Measurements from ENCODE around the gene GZMM.
"Not testable (repeated sequence)": the region's sequence is repeated elsewhere in the genome, so short reads cannot be mapped to it uniquely, and the experiment has no call there.

Gene GZMM

DNA sequence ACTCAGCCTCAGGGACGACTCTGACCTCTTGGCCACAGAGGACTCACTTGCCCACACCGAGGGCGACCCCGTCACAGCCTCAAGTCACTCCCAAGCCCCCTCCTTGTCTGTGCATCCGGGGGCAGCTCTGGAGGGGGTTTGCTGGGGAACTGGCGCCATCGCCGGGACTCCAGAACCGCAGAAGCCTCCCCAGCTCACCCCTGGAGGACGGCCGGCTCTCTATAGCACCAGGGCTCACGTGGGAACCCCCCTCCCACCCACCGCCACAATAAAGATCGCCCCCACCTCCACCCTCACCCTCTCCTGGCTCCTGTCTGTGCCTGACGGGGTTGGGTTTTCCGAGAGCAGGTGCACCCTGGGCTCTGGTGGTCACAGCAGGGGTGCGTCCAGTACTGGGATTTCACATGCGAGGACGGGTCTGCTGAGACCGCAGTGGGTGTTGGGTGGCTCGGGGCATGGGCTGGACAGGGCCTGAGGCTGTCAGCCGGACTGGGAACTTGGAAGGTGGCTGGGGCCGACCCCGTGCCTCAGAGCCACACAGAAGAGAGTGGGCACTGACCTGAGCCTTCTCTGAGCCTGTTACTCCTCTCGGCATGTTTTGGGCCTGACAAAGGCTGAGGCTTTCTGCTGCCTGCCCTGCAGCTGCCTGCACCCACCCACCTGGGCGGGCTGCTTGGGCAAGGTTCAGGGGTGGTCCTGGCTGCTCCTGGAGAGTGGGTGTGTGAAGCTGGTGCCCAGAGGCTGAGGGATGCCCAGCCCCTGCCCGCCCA, 39.5 kb downstream of the GZMM start:
- no peak for DNase-seq (ENCODE audit: low read depth)

DNA sequence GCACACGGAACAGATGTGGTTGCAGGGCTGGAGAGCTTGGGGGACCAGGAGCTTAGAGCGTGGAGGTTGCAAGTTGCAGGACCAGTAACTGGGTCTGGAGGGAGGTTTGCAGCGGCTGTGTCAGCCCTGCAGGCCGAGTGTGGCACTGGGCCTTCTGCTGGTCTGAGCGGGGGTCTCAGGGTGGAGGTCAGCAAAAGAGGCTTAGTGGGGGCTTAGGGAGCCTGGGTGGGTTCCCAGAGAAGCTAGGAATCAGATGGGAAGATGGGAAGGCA, 40.1 kb downstream of the GZMM start:
- DNase-seq (ENCODE audit: low read depth) = no peak

DNA sequence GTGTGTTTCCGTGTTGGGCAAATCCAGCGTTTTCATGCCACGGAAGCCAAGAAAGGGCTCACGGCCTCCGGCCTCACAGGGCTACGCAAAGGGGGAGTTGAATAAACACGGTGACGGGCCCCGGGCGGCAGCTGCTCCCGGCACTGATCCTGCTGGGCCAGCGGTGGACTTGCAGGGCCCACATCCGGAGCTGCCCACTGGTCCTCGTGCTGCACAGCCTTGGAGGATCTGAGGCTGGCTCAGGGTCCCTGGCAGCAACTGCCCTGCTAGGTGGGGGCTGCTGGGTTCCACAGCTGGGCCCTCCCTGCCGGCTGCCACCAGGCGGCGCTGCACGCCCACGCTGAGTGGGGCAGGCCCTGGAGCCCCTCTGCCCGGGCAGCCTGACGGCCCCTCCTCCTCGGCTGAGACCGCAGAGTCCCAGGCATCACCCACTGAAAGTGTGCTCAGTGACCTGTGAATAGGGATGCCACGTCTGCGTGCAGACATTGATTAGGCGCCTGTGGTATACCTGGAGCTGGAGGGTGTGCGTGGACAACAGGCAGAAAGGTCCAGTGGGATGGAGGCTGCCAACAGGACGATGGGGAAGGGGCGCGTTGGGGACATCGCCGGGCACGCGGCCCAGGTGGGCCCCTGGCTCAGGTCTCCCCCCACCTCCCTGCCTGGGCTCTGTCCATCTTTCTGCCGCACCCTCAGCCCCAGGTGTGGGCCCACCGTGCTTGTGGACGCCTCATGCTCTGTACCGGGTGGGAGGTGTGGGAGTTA, 40.6 kb downstream of the GZMM start:
- no peak for DNase-seq (ENCODE audit: low read depth)

DNA sequence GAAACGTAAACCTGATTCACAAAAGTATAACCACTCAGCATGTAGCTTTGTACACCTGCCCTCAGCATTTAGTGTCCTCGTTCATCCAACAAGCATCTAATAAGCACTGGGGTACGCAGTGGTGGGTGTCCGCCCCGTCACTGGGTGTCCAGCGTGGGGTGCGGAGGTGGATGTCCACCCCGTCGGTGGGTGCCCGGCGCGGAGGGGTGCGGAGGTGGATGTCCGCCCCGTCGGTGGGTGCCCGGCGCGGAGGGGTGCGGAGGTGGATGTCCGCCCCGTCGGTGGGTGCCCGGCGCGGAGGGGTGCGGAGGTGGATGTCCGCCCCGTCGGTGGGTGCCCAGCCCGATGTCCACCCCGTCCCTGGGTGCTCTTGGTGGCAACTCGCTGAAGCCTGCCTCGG, 41.3 kb downstream of the GZMM start:
- not testable (repeated sequence) for DNase-seq (ENCODE audit: low read depth)

DNA sequence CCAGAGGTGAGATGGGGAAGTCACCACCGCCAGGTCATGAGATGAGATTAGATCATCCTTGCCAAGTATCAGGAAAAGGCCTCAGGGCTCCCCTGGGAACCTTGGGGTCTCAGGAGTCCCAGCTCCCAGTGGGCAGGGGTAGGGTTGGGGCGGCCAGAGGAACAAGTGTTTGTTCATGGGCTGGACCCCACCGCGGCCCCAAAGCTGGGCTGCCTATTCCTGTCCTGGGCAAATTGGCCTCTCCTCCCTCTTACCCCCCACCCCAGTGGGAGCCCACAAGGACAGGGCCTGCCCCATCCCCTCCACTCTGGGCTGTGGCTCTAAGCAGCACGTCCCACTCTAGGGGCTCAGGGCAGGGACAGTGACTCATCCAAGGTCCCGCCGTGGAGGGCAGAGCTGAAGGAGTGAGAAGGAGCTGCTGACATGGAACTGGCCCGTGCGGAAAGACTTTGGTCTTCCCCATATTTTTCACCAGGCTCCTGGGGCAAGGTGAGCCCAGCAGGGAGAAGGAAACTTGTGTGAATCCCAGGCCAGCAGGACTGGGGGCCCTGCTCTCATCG, 41.8 kb downstream of the GZMM start:
- DNase-seq (ENCODE audit: low read depth) = no peak

DNA sequence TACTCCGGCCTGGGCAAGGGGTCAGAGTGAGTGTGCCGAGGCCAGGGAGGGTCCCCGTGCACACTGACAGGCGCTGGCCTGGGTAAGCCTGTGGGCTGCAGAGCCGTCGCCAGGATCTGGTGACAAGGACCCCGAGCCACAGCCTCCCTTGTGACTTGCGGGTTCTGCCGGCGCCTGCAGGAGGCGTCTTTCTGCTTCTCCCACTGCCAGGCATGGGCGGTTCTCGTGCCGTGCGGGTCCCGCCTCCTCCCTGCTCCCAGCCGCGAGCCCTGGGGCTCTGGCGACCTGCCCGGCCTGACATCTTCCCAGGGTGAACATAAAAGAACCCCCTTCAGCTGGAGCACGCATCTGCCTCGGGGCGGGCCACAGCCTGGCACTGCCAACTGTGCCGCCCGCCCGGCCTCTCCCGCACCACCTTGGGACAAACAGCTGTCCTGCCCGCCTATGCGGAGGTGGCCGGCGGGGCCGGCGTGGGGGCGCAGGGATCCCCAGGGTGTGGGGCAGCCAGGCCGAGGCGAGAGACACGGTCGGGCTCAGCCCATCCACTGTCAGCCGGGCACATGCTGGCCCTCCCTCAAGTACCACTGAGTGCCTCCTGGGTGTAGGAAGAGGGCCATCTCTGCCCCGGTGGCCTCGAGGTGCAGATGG, 44.4 kb downstream of the GZMM start:
- no peak for DNase-seq (ENCODE audit: low read depth)

DNA sequence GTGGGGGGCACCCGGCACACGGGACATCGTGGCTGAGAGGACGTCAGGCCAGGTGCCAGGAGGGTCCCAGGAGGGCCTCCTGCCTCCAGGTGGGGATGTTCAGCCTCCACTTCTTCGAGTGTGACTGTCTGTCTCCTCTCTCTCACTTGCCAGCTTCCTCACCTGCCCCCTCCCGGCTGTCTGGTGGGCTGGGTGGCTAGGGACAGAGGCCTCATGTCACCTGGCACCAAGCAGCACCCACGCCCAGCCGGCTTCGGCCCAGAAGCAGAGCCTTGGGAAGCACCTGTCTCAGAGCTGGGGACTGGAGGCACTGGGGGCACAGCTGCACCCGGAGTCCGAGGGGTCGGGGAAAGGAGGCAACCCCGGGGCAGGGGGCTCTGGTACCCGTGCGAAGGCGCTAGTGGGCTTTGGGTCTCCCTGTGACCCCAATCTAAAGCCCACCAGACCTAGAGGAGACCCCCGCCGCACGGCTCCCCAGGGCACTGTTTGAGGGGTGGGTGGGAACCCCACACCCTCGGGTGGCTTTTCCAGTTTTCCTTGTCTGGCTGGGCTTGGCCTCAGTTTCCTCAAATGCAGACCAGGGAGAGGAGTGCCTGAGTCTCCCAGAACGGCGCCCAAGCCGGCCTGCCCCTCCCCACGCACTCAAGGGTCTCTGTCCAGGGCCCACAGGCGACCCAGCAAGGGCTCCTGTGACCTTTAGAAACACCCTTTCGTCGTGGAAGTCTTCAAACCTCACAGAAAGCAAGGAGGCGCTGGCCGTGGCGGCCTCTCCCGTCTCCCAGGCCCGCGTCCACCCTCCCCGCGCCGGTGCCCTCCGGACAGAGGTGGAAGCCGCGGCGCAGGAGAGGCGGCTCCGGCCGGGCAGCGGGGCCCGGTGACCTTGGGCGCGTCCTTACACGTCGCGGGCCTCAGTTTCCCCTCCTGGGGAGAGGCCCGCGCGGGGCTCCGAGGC, 45.2 kb downstream of the GZMM start:
- DNase-seq (ENCODE audit: low read depth) = no peak

DNA sequence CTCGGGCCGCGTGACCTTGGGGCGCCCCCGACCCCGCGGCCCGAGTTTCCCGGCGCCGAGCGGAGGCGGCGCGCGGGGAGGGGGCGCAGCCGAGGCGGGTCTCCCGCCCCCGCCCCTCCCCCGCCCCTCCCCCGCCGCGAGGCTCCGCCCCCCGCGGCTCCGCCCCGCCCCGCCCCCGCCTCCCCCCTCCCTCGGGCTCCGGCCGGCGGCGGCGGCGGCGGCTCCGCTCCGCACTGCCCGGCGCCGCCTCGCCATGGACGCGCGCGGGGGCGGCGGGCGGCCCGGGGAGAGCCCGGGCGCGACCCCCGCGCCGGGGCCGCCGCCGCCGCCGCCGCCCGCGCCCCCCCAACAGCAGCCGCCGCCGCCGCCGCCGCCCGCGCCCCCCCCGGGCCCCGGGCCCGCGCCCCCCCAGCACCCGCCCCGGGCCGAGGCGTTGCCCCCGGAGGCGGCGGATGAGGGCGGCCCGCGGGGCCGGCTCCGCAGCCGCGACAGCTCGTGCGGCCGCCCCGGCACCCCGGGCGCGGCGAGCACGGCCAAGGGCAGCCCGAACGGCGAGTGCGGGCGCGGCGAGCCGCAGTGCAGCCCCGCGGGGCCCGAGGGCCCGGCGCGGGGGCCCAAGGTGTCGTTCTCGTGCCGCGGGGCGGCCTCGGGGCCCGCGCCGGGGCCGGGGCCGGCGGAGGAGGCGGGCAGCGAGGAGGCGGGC, 46.0 kb downstream of the GZMM start, which contains the start of gene HCN2:
Gene HCN2 (plus strand): TSS at position 189 of the 703 bp plus-strand sequence. CDS start 65 bp downstream, at position 254.
- DNase-seq (ENCODE audit: low read depth) = no peak

DNA sequence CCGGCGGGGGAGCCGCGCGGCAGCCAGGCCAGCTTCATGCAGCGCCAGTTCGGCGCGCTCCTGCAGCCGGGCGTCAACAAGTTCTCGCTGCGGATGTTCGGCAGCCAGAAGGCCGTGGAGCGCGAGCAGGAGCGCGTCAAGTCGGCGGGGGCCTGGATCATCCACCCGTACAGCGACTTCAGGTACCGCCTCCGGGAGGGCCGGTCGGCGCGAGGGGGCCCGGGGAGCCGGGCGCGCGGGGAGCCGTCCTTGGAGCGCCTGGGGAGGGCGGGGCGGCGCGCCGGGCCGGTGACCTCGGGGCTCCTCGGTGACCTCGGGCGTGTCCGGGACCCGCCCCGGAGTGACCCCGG, 46.5 kb downstream of the GZMM start:
- DNase-seq (ENCODE audit: low read depth) = no peak

DNA sequence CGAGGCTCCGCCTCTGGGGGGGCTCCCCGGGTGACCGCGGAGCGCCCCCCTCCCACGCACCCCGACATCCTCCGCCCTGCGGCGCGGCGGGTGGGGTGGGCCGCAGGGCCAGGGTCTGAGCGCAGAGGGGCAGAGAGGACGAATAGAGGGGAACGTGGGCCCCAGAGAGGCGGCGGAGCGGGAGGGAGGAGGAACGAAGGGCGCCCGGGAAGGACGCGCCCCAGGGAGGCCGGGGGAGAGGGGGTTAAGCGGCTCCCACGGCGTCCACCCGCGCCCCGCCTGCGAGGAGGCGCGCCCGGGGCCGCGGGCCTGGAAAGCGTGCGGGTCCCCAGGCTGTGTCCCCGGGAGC, 46.9 kb downstream of the GZMM start:
- DNase-seq (ENCODE audit: low read depth) = no peak

DNA sequence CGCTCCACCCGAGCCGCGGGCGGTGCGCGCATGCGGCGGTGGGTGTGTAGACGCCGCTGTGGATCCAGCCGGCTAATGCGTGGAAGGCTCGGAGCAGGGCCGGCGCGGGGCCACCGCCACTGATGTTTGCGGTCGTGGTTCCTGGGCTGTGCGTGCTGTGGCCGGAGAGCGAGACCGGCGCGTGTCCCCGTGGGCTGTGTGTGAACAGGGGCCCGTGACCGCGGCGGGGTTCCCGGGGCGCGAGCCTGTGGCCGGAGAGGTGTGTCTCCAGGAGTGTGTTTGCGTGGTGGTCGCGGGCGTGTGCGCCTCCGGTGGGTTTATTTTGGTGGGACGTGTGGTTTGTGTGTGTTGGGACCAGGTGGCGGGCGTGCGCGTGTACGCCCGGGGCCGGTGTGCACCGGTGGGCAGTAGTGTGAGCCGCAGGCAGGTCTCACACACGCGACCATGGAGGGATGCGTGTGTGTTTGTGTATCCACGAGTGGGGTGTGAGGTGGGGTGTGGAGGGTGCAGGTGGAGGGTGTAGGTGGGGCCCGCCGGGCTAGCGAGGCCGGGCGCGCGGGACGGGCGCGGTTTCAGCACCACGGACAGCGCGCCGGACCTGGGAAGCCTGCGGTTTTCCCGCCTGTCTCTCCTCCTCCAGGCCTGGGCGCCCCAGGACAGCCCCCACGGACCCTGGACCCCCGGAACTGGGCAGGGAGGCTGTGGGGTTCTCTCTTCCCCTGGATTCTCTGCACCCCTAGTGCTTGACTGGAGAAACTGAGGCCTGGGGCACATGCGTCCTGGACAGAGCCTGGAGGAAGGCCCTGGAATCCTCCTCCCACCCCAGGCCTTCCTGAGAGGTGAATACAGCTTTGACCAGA, 47.5 kb downstream of the GZMM start:
- DNase-seq (ENCODE audit: low read depth) = no peak

DNA sequence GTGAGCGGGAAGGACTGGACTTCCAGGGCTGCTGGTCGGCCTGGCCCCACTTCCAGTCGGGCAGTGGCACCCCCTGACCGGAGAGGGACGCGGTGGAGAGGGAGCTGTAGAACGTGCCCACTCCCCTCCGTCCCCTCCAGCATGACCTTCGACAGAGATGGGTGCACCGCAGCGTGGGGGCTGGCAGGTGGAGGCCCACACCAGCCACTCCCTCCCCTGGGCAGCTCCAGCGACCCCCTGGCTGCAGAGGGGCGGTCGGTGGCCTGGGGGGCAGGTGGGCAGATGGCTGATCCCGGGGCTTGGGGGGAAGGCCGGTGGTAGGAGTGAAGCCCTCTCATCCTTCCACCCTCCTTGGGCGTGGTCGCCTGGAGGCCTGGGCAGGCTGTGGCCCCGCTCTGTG, 48.2 kb downstream of the GZMM start:
- DNase-seq (ENCODE audit: low read depth) = no peak

DNA sequence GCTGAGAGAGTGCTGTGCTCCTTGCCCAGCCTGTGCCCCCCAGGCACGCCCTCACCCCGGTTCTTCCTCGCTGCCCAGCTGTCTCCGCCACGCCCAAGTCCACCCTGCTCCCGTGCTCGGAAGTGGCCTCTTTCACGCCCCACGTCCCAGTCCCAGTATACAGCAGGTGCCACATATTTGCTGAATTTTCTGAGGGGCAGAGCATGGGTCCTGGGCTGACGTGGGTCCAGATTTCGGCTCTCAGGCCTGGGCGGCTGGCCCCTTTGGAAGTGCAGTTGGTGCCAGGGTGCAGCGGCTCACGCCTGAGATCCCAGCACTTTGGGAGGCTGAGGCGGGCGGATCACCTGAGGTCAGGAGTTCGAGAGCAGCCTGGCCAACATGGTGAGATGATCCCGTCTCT, 49.2 kb downstream of the GZMM start:
- no peak for DNase-seq (ENCODE audit: low read depth)

DNA sequence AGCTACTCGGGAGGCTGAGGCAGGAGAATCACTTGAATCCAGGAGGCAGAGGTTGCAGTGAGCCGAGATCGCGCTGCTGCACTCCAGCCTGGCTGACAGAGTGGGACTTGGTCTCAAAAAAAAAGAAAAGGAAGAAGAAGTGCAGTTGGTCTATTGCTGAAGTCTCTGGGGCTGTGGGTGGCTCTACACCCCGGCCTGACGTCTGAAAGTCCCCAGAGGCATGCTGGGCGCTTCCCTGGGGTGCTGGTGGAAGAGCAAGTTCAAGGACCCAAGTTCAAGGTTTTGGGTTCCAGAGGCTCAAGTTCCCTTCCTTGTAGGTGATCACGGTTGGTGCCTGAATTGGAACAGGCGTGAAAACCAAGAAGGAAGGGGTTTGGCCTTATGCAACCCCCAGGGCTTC, 49.7 kb downstream of the GZMM start:
- DNase-seq (ENCODE audit: low read depth) = no peak

DNA sequence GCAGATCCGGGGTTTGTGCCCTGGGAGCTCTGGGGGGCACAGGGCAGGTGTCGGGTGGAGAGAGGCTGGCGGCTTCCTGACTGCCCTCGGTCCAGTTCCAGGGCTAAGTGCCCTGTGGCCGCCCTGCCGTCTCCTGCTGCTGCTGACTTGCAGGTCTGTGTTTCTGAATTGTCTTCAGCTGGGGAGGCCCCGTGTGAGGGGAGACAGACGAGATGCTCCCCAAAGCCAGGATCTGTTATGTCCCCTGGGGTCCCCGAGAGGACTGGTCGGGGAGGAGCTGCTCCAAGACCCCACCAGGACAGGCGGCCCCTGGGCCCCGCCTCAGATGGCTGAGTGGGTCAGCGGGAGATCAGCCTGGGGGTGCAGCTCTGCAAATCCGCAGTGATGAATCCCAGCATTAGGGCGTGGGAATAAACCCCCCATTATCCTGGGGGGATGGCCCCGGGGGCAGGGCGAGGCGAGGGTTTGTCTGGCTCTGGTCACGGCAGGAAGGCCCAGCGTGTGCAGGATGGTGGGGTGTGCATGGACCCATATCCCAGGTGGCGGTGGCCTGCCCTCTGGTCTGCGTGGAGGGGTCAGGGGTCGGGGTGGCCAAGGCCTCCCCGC, 50.5 kb downstream of the GZMM start:
- DNase-seq (ENCODE audit: low read depth) = no peak

DNA sequence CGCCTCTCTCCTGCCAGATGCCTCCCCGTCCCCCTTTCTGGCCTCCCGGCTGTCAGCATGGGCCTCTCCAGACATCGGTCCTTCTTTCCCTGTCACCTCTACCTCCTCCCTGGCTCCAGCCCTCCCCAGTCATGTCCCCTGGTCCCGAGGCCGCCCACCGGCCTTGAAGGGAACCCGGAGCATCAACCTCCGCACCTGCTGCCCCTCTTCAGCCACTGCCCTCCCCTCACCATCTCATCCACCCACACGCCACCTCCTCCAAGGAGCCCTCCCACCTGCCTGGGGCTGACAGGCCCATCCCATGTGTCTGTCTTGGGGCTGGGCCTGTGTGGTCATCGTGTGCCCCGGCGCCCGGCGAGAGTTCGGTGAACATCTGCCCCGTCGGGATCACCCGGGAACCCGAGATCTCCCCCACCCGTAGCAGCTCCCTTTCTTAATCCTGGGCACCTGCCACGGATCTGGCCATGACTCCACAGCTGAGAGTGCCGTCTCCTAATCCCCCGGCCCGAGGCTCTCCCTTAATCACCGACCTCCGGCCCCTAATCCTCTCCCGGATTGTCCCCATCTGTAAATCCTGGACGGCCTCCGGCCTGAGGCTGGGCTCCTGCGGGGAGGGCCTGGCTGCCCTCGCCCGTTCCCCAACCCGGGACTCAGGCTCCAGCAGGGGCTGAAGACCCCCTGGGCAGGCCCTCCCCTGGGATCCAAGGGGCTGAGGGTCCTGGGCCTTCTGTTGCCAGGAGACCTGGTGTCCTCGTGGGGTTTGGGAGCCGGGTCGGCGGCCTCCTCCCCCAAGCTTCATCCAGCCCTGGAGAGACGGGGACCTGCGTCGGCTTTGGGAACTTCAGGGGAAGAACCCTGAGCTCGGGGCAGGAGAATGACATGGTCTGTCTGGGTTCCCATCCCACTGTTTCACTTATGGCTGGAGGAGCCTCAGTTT, 51.7 kb downstream of the GZMM start:
- DNase-seq (ENCODE audit: low read depth) = no peak

DNA sequence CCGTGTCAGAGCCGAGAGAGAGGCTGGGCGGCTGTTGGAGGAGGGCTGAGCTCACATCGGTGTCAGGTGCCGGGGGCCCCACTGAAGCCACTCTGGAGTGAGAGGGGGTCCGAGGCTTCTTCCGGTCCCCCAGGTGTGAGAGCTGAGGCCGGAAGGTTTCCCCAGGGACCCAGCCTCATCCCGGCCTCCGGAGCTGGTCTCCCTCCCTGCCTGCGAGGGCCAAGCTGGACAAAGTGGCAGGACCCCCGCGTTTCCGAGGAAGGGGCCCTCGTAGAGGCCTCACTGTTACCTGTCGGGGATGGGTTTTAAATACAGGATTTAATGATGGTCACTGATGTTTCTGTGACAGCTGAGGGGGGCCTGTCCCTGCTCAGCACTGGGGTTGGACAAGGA, 52.4 kb downstream of the GZMM start:
- DNase-seq (ENCODE audit: low read depth) = no peak

DNA sequence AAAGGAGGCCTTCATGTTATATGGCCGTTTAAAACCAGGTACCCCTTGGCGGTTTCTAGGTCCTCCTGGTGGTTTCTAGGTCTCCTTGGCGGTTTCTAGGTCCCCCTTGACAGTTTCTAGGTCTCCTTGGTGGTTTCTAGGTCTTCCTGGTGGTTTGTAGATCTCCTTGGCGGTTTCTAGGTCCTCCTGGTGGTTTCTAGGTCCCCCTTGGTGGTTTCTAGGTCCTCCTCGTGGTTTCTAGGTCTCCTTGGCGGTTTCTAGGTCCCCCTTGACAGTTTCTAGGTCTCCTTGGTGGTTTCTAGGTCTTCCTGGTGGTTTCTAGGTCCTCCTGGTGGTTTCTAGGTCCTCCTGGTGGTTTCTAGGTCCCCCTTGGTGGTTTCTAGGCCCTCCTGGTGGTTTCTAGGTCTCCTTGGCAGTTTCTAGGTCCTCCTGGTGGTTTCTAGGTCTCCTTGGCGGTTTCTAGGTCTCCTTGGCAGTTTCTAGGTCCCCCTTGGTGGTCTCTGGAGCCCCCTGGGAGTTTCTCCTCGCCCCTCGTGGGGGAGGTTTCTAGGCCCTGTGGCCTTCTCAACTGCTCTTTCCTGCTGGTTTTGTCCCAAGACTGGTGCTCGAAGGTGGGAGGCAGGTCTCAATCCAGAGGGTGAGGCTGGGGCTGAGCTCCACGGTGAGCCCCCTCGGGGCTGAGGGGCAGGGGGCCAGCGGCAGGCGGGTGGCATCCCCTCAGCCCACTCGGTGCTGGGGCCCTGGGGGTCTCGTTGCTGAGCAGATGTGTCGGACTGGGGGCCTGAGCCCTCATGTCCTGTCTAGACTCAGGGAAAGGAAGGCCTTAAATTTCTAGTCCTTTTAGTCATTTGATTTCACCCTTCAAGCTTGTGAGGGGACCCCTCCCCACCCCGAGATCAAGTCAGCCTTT, 53.8 kb downstream of the GZMM start:
- no peak for DNase-seq (ENCODE audit: low read depth)
